Panc1 (cell line): ENCODE measurements around the gene TTC23. TPM values are rescaled to one million over a fixed set of nuclear protein-coding genes. Genes with fewer than 3 reads are reported as not detected.

Experiments used
- ATAC-seq: fragments of 200-7000 bp; cut with Tn5 transposase; 2 replicates; pipeline ENCODE4 v1.9.1; 2020; ENCODE audit warnings: mild to moderate bottlenecking, moderate library complexity
- BruUV-seq: library from RNA; stranded (reverse); fragments of 400-500 nt; replicated peaks from 2 replicates; lab custom pipeline; 2021; lab: Mats Ljungman, UMichigan
- CTCF ChIA-PET: fragments of 300-600 bp; sonication (Branson Sonifier 250); formaldehyde crosslinking; loops from one replicate; lab custom pipeline; 2022; ENCODE audit warnings: antibody characterized with exemption; lab: Charles Lee
- POLR2A ChIA-PET: fragments of 300-600 bp; sonication (Branson Sonifier 250); formaldehyde crosslinking; loops from one replicate; lab custom pipeline; 2022; ENCODE audit warnings: antibody characterized with exemption; lab: Charles Lee
- DNase-seq: peaks from one replicate; pipeline ENCODE4 v3.0.0-alpha.2; 2010; ENCODE audit warnings: low read depth, low spot score
- H3K27ac ChIP-seq: 2 replicates; pipeline ENCODE4 v1.5.1; 2011; ENCODE audit warnings: mild to moderate bottlenecking, low read length, inconsistent platforms
- H3K27me3 ChIP-seq: fragments of 200-500 bp; sonication (Bioruptor generic); 2 replicates; pipeline ENCODE4 v1.6.0; 2014; ENCODE audit warnings: low read length, inconsistent platforms; ENCODE audit not compliant: control insufficient read depth, insufficient read depth
- H3K36me3 ChIP-seq: fragments of 200-500 bp; sonication (Bioruptor generic); 2 replicates; pipeline ENCODE4 v1.5.1; 2014; ENCODE audit warnings: inconsistent platforms, mild to moderate bottlenecking, low read length, moderate library complexity; ENCODE audit not compliant: control insufficient read depth, insufficient read depth
- H3K4me1 ChIP-seq: 2 replicates; pipeline ENCODE4 v1.5.1; 2011; ENCODE audit warnings: inconsistent platforms, mild to moderate bottlenecking, low read length, moderate library complexity; ENCODE audit not compliant: control insufficient read depth, insufficient read depth
- H3K4me3 ChIP-seq, 2 experiments: 2 replicates each; pipeline ENCODE4 v1.5.1; 2011 to 2012; ENCODE audit warnings: low read depth in 2 of 2, low read length in 2 of 2, mild to moderate bottlenecking in 2 of 2, inconsistent platforms in 1 of 2, moderate library complexity in 1 of 2
- H3K9me3 ChIP-seq: fragments of 200-500 bp; sonication (Bioruptor generic); 2 replicates; pipeline ENCODE4 v1.5.1; 2014; ENCODE audit warnings: low read depth, mild to moderate bottlenecking, inconsistent platforms, low read length, moderate library complexity; ENCODE audit not compliant: control insufficient read depth, insufficient read depth
- POLR2AphosphoS5 ChIP-seq: IDR thresholded peaks from 2 replicates; pipeline ENCODE4 v1.6.1; 2012; ENCODE audit warnings: mild to moderate bottlenecking, low read depth, low read length, moderate library complexity
- SIN3A ChIP-seq: IDR thresholded peaks from 2 replicates; pipeline ENCODE4 v1.6.1; 2012; ENCODE audit warnings: low read depth, mild to moderate bottlenecking, low read length, moderate library complexity, borderline replicate concordance; ENCODE audit not compliant: insufficient read depth
- TCF7L2 ChIP-seq: IDR thresholded peaks from 2 replicates; pipeline ENCODE4 v1.6.1; 2011; ENCODE audit warnings: mild to moderate bottlenecking, low read depth, low read length, inconsistent platforms
- in situ Hi-C: cut with HindIII; loops from 2 replicates; pipeline ENCODE4 v1.10.0; 2016; ENCODE audit warnings: low sequenced_read_pairs, low pct_unique_long_range_greater_than_20kb
- intact Hi-C: fragments of 100-400 bp; cut with micrococcal nuclease; formaldehyde crosslinking; loops from one replicate; pipeline ENCODE4 v1.10.0; 2022; ENCODE audit not compliant: unreplicated experiment
- total RNA-seq: library from RNA; stranded (reverse); gene quantifications from one replicate; pipeline ENCODE4 v1.2.1, GENCODE V29; 2021; ENCODE audit not compliant: unreplicated experiment
- TF ChIP-seq, protein P1 (sequence below): fragments of 450-650 bp; IDR thresholded peaks from 2 replicates; pipeline ENCODE4 v1.5.1; 2017; ENCODE audit warnings: mild to moderate bottlenecking
- TF ChIP-seq, protein P2 (sequence below), 2 experiments: IDR thresholded peaks; 2 replicates each; pipeline ENCODE4 v1.6.1; 2011 to 2012; ENCODE audit warnings: low read depth in 2 of 2, control low read depth in 1 of 2, low read length in 1 of 2, mild to moderate bottlenecking in 1 of 2, moderate library complexity in 1 of 2; ENCODE audit not compliant: insufficient read depth in 1 of 2

Gene TTC23
- total RNA-seq, 1 experiment from 2014 or later: 21.7 TPM

DNA sequence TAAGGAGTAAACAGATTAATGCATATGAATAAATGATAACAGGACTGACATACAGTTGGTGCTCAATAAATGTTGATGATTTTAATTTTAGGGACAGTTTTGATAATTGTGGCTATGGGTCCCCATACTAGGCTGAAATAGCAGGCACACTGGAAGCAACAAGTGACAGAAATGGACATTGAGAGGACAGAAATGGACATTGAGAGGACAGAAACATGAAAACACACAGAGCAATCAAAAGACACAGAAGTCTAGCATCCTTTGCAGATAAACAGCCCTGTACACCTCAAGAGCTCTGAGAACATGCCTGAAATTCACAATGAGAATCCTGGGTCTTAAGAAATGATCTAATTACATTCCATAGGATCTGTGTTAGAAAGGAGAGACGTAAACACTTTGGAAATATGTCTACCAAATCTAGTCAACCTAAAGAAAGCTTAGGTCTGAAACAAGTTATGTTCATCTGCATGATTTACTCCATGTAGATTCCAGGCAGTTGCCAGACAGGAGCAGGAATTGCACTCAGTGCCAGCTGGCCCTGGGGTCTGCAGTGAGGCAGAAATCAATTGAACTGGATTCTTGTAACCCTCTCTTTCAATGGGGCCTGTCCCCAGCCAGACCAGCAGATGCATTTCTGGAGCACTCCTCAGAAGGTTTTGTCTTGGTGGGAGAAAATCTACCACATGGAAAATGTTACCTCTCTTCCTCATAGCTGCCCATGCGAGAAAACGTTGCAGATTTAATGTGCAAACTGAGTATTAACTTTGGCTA, 84.2 kb downstream of the TTC23 start:
- ChIA-PET POLR2A (no interaction called here), CTCF (no interaction called here)
- Histone ChIP-seq H3K4me3 (no peak overlapping the region), H3K9me3 (no peaks in the 10 kb centered on the region), H3K4me1 (no peaks in the 10 kb centered on the region), H3K36me3 (no peaks in the 10 kb centered on the region), H3K27ac (no peak overlapping the region), H3K27me3 (no peaks in the 10 kb centered on the region)
- BruUV-seq: no TSS peak
- no peak for TF ChIP-seq TCF7L2
- TF ChIP-seq POLR2AphosphoS5: no peak
- no peak for DNase-seq
- intact Hi-C loops (no loop called here), in situ Hi-C loops (no loop called here)
- ATAC-seq: no peak

DNA sequence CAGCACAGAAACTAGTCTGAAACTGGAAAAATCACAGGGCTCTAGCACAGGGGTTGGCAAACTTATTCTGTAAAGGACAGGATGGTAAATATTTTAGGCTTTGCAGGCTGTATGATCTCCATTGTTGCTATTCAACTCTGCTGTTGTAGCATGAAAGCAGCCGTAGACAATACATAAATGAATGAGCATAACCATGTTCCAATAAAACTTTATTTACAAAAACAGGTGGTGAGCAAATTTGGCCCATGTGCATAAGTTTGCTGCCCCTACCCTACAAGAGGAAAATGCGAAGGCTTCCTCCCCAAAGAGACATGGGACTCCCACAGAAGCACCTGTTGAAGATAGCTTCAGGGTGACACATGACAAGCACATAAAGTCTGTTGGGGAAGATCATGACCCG, 85.3 kb downstream of the TTC23 start:
- H3K36me3 ChIP-seq: no peaks in the 10 kb centered on the region
- H3K4me1 ChIP-seq: no peaks in the 10 kb centered on the region
- DNase-seq: no peak
- no TSS peak for BruUV-seq
- in situ Hi-C loops (no loop called here), intact Hi-C loops (no loop called here)
- ChIA-PET POLR2A (no interaction called here), CTCF (no interaction called here)
- H3K27me3 ChIP-seq: no peaks in the 10 kb centered on the region
- H3K27ac ChIP-seq: no peak overlapping the region
- H3K4me3 ChIP-seq: no peak overlapping the region
- H3K9me3 ChIP-seq: no peaks in the 10 kb centered on the region
- TF ChIP-seq POLR2AphosphoS5 (no peak), TCF7L2 (no peak), SIN3A (no peak)
- TF ChIP-seq, protein P1, sequence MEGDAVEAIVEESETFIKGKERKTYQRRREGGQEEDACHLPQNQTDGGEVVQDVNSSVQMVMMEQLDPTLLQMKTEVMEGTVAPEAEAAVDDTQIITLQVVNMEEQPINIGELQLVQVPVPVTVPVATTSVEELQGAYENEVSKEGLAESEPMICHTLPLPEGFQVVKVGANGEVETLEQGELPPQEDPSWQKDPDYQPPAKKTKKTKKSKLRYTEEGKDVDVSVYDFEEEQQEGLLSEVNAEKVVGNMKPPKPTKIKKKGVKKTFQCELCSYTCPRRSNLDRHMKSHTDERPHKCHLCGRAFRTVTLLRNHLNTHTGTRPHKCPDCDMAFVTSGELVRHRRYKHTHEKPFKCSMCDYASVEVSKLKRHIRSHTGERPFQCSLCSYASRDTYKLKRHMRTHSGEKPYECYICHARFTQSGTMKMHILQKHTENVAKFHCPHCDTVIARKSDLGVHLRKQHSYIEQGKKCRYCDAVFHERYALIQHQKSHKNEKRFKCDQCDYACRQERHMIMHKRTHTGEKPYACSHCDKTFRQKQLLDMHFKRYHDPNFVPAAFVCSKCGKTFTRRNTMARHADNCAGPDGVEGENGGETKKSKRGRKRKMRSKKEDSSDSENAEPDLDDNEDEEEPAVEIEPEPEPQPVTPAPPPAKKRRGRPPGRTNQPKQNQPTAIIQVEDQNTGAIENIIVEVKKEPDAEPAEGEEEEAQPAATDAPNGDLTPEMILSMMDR: no peak
- TF ChIP-seq, protein P2, sequence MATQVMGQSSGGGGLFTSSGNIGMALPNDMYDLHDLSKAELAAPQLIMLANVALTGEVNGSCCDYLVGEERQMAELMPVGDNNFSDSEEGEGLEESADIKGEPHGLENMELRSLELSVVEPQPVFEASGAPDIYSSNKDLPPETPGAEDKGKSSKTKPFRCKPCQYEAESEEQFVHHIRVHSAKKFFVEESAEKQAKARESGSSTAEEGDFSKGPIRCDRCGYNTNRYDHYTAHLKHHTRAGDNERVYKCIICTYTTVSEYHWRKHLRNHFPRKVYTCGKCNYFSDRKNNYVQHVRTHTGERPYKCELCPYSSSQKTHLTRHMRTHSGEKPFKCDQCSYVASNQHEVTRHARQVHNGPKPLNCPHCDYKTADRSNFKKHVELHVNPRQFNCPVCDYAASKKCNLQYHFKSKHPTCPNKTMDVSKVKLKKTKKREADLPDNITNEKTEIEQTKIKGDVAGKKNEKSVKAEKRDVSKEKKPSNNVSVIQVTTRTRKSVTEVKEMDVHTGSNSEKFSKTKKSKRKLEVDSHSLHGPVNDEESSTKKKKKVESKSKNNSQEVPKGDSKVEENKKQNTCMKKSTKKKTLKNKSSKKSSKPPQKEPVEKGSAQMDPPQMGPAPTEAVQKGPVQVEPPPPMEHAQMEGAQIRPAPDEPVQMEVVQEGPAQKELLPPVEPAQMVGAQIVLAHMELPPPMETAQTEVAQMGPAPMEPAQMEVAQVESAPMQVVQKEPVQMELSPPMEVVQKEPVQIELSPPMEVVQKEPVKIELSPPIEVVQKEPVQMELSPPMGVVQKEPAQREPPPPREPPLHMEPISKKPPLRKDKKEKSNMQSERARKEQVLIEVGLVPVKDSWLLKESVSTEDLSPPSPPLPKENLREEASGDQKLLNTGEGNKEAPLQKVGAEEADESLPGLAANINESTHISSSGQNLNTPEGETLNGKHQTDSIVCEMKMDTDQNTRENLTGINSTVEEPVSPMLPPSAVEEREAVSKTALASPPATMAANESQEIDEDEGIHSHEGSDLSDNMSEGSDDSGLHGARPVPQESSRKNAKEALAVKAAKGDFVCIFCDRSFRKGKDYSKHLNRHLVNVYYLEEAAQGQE (IDR thresholded peaks at IDR 0.05; ENCODE audit: insufficient read depth in 1 of 2, low read depth in 2 of 2, low read length in 1 of 2): no peak
- no peak for ATAC-seq
